Measurements from ENCODE around the gene SAP130.

SAP130 gene

GRCh38 chr2:128024816-128025215 lies 3.0 kb downstream of the SAP130 start:
- no peak for DNase-seq

DNA sequence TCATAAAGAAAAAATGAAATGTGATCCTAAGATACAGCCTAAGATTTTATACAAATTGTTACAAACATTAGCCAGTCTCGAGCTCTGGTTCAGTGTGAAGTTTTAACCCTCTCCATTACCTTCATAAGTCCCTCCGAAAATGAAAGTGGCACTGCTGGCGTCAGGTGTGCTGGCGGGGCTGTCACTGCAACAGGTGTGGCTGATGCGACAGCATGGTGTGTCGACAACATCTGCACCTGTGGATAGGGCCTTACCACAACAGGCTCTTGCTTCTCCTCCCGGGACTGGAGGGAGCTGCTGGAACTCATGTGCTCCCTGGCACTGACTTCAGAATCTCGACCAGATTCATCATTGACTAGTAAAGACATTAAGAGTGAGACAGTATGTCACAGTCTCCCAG lies 10.3 kb downstream of the SAP130 start:
- DNase-seq = no peak

GRCh38 chr2:128016620-128017019 lies 11.2 kb downstream of the SAP130 start:
- DNase-seq = no peak

GRCh38 chr2:128012698-128013097 lies 15.2 kb downstream of the SAP130 start:
- DNase-seq = no peak

GRCh38 chr2:128008074-128008672 lies 19.7 kb downstream of the SAP130 start:
- no peak for DNase-seq

DNA sequence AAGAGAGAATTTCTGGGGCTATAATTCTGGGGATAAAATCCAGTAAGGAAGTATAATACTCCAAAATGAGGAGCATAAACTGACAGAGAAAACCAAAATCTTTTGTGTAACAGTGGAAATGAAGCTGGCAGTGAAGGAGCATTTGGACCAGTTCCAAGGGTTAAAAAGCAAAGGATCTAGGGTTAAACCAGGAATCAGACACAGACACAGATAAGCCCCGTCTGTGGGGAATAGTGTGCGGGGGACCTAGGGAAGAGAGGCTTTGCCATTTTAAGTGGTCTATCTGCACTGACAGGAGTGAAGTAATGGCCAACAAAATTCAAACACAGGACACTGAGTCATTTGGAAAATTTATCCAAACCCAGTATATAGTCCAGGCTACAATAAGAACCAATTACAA lies 23.4 kb downstream of the SAP130 start:
- DNase-seq = no peak

- no peak for DNase-seq
Observed at GRCh38 chr2:128003463-128003862, 24.4 kb downstream of the SAP130 start.

- DNase-seq = no peak
Observed at GRCh38 chr2:127996160-127996559, 31.7 kb downstream of the SAP130 start.

DNA sequence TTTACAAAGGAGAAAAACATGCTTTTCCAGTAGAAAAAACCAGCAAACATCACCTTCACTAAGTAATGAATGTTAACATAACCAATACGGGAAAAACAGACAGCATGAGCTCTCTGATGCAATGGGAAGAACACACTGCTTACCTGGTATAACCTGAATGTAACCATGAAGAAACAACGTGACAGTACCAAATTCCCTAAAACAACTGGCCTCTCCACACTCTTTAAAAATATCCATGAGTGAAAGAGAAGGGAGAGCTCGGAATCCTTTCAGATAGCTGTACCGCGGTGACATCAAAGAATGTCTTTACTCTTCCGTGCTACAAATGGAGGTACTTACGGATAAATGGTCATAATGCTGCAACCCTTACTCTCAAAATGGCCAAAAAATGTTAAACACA lies 32.1 kb downstream of the SAP130 start:
- DNase-seq = no peak

- DNase-seq = no peak
Observed at GRCh38 chr2:127993659-127994058, 34.2 kb downstream of the SAP130 start.

GRCh38 chr2:127991742-127992141 lies 36.1 kb downstream of the SAP130 start:
- no peak for DNase-seq

DNA sequence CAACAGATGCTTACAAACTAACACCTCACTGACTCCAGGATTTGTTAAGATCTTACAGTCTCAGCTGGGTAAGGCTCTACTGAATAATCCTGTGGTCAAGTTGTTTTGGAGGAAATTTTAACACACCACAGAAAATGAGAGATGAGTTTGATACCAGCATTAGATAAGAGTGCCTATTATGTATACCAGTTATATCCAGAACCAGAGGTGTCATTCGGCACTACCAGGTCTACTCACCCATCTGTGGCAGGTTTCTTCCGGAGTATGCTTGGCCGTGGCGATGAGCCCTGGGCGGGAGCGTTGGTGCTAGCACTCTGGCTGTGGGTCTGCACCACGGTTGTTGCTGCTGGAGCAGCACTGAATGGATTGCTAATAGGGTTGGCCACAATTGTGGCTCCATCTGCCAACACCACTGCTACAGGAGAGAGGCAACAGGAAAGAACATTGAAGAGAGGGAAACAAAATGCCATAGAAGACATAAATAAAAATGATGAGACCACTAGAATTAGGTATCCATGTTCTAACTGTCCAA lies 41.2 kb downstream of the SAP130 start:
- no peak for DNase-seq

- no peak for DNase-seq
Observed at GRCh38 chr2:127985735-127986134, 42.1 kb downstream of the SAP130 start.

GRCh38 chr2:127985026-127985734 lies 42.7 kb downstream of the SAP130 start:
- no peak for DNase-seq

GRCh38 chr2:127984551-127984950 lies 43.3 kb downstream of the SAP130 start:
- DNase-seq = no peak

- DNase-seq = no peak
Observed at GRCh38 chr2:127969446-127969845, 58.4 kb downstream of the SAP130 start.

DNA sequence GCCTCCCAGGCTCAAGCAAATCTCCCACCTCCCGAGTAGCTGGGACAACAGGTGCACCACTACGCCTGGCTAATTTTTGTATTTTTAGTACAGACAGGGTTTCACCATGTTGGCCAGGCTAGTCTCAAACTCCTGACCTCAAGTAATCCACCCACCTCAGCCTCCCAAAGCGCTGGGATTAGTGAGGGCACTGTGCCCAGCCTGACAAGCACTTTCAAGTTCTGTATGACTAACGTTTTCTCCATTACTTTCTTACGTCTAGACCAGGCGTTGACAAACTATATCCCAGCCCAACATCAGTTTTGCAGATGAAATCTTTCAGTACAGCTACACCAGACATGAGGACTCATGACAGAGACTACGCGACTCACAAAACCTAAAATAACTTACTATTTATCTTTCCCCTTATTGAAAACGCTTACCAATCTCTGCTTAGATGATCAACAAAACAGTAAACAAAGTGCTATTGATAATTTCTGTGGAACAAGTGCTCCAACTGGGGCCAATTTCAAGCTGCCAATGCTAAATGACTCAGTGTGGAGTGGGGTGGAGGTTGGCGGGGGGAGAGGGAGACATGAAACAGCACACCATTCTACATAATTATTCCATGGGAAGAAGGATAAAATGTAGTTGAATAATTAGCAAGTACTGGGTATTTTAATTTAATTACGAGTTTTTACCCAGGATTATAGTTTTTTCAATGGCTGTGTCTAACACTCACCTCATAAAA lies 59.1 kb downstream of the SAP130 start:
- no peak for DNase-seq

DNA sequence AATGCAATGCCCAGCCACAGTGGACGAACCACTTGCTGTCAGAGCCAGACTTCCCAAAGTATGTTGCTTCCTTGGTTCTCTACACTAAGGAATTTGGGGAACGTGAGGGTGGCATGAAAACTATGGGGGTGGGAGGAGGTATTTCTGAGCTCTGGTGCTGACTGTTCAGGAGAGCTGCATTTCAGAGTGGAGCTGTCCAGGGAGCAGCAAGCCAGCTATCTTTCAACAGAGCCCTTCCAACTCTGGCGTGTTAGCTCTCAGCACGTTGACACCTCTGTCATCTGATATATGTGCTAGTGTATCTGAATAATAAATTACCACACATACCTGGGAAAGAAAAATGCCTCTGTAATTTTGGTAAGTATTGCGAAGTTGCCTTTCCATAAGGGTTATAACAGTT lies 66.1 kb downstream of the SAP130 start:
- no peak for DNase-seq

- DNase-seq = no peak
Observed at GRCh38 chr2:127957240-127957639, 70.6 kb downstream of the SAP130 start.

DNA sequence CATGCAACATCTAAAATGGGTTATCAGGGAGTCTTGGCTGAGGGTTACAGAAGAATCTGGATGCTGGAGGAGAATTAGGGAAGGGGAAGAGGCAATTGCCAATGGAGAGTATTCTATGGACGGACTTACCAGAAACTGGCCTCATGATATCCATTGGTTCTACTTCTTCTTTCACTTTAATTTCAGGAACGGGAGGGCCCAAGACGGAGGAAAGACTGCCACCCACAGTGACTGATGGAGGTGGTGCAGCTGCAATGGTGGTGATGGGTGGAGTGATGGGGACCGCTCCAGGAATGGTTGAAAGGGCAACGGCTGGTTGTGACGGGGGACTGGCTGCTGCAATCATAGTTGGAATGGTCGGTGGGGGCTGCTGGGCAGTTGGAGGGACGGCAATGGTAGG lies 73.0 kb downstream of the SAP130 start:
- no peak for DNase-seq

DNA sequence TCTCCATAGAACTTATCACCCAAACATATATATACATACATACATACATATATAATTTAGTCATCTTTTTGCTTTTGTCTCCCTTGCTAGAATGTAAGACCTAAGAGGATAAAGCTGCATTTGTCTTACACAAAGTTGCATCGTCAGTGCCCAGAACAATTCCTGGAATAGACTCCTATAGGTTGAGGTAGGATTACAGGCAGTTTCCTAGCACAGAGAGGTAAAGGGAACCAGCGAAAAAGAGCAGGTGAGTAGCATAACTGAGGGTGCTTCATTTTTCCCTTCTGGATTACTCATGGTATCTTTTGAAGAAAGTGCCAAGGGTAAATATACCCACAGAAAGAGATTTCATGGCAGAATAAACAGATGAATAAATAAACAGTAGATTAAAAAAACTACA lies 74.0 kb downstream of the SAP130 start:
- no peak for DNase-seq

DNA sequence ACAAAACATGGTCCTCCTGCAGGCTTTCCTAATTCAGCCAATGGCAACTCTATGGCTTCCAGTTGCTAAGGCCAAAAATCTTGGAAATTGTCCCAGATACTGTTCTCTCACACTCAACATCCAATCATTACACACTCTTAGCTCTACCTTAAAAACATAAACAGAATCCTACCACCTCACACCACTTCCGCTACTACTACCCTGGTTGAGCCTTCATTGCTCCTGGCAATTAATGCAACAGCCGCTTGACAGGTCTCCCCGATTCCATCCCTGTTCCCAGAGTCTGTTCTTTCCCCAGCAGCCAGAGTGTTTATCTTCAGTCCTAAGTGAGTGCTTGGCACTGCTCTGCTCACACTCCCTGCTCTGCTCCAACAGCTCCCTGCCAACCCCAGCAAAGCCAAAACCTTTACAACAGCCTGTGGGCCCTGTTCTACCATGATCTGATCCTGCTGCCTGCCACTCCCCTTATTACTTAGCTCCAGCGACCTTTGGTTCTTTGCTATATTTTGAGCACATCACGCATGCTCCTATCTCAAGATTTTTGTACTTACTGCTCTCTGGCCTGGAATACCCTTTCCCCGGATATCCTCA lies 74.6 kb downstream of the SAP130 start:
- DNase-seq = no peak

GRCh38 chr2:127951026-127951425 lies 76.8 kb downstream of the SAP130 start:
- DNase-seq = no peak

DNA sequence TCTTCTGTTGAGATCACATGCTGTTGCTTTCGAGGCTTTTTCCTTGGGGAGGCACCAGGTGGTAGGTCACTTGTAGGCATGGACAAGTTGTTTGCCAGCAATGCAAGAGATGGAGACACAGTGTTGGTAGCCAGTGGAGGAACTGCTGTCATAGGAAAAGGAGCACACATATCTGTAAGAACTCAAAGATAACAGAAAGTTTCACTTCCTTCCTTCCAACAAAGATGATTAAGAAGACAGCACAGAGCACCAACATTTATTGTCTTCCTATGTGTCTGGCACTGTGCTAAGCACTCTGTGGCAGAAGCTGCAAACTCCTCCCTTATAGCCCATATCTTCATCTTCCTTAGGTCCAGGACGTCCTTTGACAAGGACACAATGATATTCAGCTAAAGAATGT lies 77.6 kb downstream of the SAP130 start:
- no peak for DNase-seq

Data from T-helper 1 cell (primary cell).